CD14-positive monocyte (primary cell): ENCODE results near the gene KAT2B. TPM values are rescaled to one million over a fixed set of nuclear protein-coding genes. Genes with fewer than 3 reads are reported as not detected.

Experiments used
- DNase-seq, 3 donors: peaks; one replicate each; pipeline ENCODE4 v3.0.0-alpha.2; 2011 to 2022
- H2AFZ ChIP-seq: 2 replicates; pipeline ENCODE4 v1.6.0; 2012; ENCODE audit warnings: mild to moderate bottlenecking, low read depth, low read length, inconsistent platforms; ENCODE audit not compliant: insufficient read depth, poor library complexity, severe bottlenecking
- H3K27ac ChIP-seq, 2 donors: 1 replicate in 1 of 2; 2 replicates in 1 of 2; pipeline ENCODE4 v1.5.1; 2012 to 2013; ENCODE audit warnings: low read length in 2 of 2, control low read depth in 1 of 2, inconsistent platforms in 1 of 2, low read depth in 1 of 2, mild to moderate bottlenecking in 1 of 2
- H3K27me3 ChIP-seq, 2 donors: one replicate each; pipeline versions ENCODE4 v1.6.0 to v1.6.1; 2011 to 2013; ENCODE audit warnings: low read length in 2 of 2; ENCODE audit not compliant: control insufficient read depth in 2 of 2, insufficient read depth in 2 of 2
- H3K36me3 ChIP-seq, 2 donors: replicated peaks in 1 of 2; 1 replicate in 1 of 2; 2 replicates in 1 of 2; pipeline versions ENCODE4 v1.5.1 to v1.6.1; 2012 to 2013; ENCODE audit warnings: low read length in 2 of 2, control low read depth in 1 of 2, inconsistent platforms in 1 of 2, mild to moderate bottlenecking in 1 of 2; ENCODE audit not compliant: insufficient read depth in 2 of 2, control insufficient read depth in 1 of 2
- H3K4me1 ChIP-seq, 2 donors: 1 replicate in 1 of 2; 2 replicates in 1 of 2; pipeline versions ENCODE4 v1.5.1 to v1.6.1; 2012 to 2013; ENCODE audit warnings: low read length in 2 of 2, control low read depth in 1 of 2, inconsistent platforms in 1 of 2, mild to moderate bottlenecking in 1 of 2, moderate library complexity in 1 of 2; ENCODE audit not compliant: insufficient read depth in 2 of 2, control insufficient read depth in 1 of 2
- H3K4me2 ChIP-seq: replicated peaks from 2 replicates; pipeline ENCODE3; 2012; ENCODE audit warnings: low read length, moderate library complexity, mild to moderate bottlenecking; ENCODE audit not compliant: poor library complexity, severe bottlenecking; ENCODE audit errors: extremely low read depth
- H3K4me3 ChIP-seq, 3 experiments: fragments of 200-600 bp in 1 of 3; sonication (generic) in 1 of 3; replicated peaks in 1 of 3; 1 replicate in 2 of 3; 2 replicates in 1 of 3; pipeline ENCODE4 v1.5.1; 2011 to 2013; ENCODE audit warnings: low read length in 3 of 3, mild to moderate bottlenecking in 3 of 3, control low read depth in 2 of 3, low read depth in 2 of 3, inconsistent platforms in 1 of 3, moderate library complexity in 1 of 3
- H3K79me2 ChIP-seq: 2 replicates; pipeline ENCODE4 v1.6.0; 2012; ENCODE audit warnings: mild to moderate bottlenecking, control low read depth, inconsistent platforms, low read length, moderate library complexity; ENCODE audit not compliant: insufficient read depth
- H3K9ac ChIP-seq: 2 replicates; pipeline ENCODE4 v1.6.0; 2017; ENCODE audit warnings: low read length, mild to moderate bottlenecking; ENCODE audit not compliant: insufficient read depth, poor library complexity, severe bottlenecking
- H3K9me3 ChIP-seq, 2 donors: replicated peaks in 1 of 2; 1 replicate in 1 of 2; 2 replicates in 1 of 2; pipeline versions ENCODE4 v1.5.1 to v1.6.1; 2012 to 2013; ENCODE audit warnings: low read length in 2 of 2, control low read depth in 1 of 2; ENCODE audit not compliant: control insufficient read depth in 1 of 2, insufficient read depth in 1 of 2
- H4K20me1 ChIP-seq: 2 replicates; pipeline ENCODE4 v1.6.0; 2012; ENCODE audit warnings: mild to moderate bottlenecking, low read length, control low read depth, moderate library complexity; ENCODE audit not compliant: insufficient read depth
- H3K27ac Mint-ChIP-seq, 7 donors: one replicate each; pipeline ENCODE4 v1.8.0; 2020; ENCODE audit warnings: mild to moderate bottlenecking in 7 of 7, mixed read lengths in 7 of 7, moderate library complexity in 6 of 7, inconsistent platforms in 2 of 7
- H3K27me3 Mint-ChIP-seq, 3 donors: one replicate each; pipeline ENCODE4 v1.8.0; 2021 to 2022; ENCODE audit warnings: low read depth in 3 of 3, mild to moderate bottlenecking in 3 of 3, mixed read lengths in 3 of 3, moderate library complexity in 3 of 3, inconsistent platforms in 1 of 3
- H3K36me3 Mint-ChIP-seq, 2 donors: one replicate each; pipeline ENCODE4 v1.8.0; 2020; ENCODE audit warnings: mixed read lengths in 2 of 2, inconsistent platforms in 1 of 2, mild to moderate bottlenecking in 1 of 2
- H3K4me1 Mint-ChIP-seq: one replicate; pipeline ENCODE4 v1.8.0; 2020; ENCODE audit warnings: mild to moderate bottlenecking, mixed read lengths
- H3K4me3 Mint-ChIP-seq, 2 donors: one replicate each; pipeline ENCODE4 v1.8.0; 2020; ENCODE audit warnings: mild to moderate bottlenecking in 2 of 2, mixed read lengths in 2 of 2, moderate library complexity in 1 of 2
- H3K9me3 Mint-ChIP-seq, 7 donors: one replicate each; pipeline ENCODE4 v1.8.0; 2020 to 2022; ENCODE audit warnings: mixed read lengths in 7 of 7, mild to moderate bottlenecking in 6 of 7, moderate library complexity in 6 of 7, inconsistent platforms in 2 of 7
- WGBS: methylation state at CpG from one replicate; pipeline ENCODE4 v1.1.5; 2013; ENCODE audit warnings: missing lambda C conversion rate; ENCODE audit not compliant: insufficient coverage; 5-methylcytosine and 5-hydroxymethylcytosine counted together
- intact Hi-C, 2 donors: fragments of 100-400 bp; cut with micrococcal nuclease; formaldehyde crosslinking; loops; one replicate each; pipeline versions ENCODE4 v1.15.0 to v1.15.1; 2023
- polyA plus RNA-seq, 3 donors: library from polyadenylated mRNA; depleted of rRNA in 1 of 3; unstranded in 2 of 3; stranded (reverse) in 1 of 3; fragments of 300-500 nt in 2 of 3; fragments of >200 nt in 1 of 3; fragmentation: Illumina TruSeq in 2 of 3; gene quantifications; 1 replicate in 2 of 3; 2 replicates in 1 of 3; pipeline ENCODE4 v1.2.3, GENCODE V29; 2012 to 2021
- TF ChIP-seq, protein P1 (sequence below): fragments of 200-600 bp; IDR thresholded peaks from one replicate; pipeline ENCODE4 v1.8.0; 2022; ENCODE audit warnings: antibody characterized with exemption, mild to moderate bottlenecking

KAT2B gene
- polyA plus RNA-seq, 3 donors, result 2.7 to 14.6 (median 3.5) TPM

DNA sequence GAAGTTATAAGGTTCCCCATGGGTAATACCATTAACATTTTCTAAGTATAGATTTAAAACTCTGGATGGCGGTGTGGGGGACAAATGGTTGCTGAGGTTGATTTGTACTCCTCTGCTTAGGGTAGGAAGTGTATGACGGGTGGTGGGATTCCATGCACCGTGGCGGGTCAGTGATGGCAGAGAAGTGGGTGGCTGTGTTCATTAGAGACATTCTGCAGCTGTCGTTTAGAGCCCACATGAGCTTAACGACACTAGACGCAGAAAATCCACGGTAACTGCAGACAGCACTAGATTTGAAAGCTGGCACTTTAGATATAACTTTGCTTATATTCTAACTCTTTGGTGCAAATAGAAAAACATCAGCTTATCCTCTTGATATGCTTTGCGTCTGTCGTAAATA, 108.2 kb downstream of the KAT2B start:
- Mint-ChIP-seq H3K27ac (no peak overlapping the region), H3K36me3 (peaks cover 58 to 63% of the 10 kb centered on the region in 2 donors), H3K4me3 (no peak overlapping the region), H3K27me3 (no peaks in the 10 kb centered on the region), H3K9me3 (no peaks in the 10 kb centered on the region), H3K4me1 (no peaks in the 10 kb centered on the region)
- no peaks in the 10 kb centered on the region for H3K79me2 ChIP-seq
- H3K4me2 ChIP-seq, result no peak overlapping the region
- TF ChIP-seq, protein P1, sequence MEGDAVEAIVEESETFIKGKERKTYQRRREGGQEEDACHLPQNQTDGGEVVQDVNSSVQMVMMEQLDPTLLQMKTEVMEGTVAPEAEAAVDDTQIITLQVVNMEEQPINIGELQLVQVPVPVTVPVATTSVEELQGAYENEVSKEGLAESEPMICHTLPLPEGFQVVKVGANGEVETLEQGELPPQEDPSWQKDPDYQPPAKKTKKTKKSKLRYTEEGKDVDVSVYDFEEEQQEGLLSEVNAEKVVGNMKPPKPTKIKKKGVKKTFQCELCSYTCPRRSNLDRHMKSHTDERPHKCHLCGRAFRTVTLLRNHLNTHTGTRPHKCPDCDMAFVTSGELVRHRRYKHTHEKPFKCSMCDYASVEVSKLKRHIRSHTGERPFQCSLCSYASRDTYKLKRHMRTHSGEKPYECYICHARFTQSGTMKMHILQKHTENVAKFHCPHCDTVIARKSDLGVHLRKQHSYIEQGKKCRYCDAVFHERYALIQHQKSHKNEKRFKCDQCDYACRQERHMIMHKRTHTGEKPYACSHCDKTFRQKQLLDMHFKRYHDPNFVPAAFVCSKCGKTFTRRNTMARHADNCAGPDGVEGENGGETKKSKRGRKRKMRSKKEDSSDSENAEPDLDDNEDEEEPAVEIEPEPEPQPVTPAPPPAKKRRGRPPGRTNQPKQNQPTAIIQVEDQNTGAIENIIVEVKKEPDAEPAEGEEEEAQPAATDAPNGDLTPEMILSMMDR, result no peak
- no peak overlapping the region for H3K4me3 ChIP-seq
- no peaks in the 10 kb centered on the region for H3K4me1 ChIP-seq
- intact Hi-C loops, result no loop called here
- H4K20me1 ChIP-seq, result no peaks in the 10 kb centered on the region
- no peak overlapping the region for H3K27ac ChIP-seq
- no peaks in the 10 kb centered on the region for H3K27me3 ChIP-seq
- H3K9ac ChIP-seq, result no peak overlapping the region
- DNase-seq, result no peak
- H3K36me3 ChIP-seq, result peaks cover 44 to 75% of the 10 kb centered on the region in 2 donors
- H3K9me3 ChIP-seq, result no peaks in the 10 kb centered on the region
- no peak overlapping the region for H2AFZ ChIP-seq
- 98% methylated on average over 8 of the region's 10 CpGs for WGBS

DNA sequence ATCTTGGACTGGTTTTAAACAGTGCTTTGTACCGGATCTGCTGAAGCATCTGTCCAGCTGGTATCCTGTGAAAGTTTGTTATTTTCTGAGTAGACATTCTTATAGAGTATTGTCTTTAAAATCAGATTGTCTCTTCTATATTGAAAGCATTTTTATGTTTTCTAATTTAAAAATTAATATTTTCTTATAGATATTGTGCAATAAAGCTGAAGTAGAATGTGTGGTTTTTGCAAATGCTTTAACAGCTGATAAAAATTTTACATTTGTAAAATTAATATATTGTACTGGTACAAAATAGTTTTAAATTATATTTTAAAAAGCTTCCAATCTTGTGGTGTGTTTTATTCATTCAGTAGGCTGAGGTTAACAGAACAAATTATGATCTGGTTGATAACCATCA, 113.8 kb downstream of the KAT2B start:
- no peaks in the 10 kb centered on the region for H3K9me3 Mint-ChIP-seq
- peaks cover 45 to 87% of the 10 kb centered on the region in 2 donors for H3K36me3 ChIP-seq
- H3K27me3 ChIP-seq, result no peaks in the 10 kb centered on the region
- H3K4me2 ChIP-seq, result no peak overlapping the region
- H3K36me3 Mint-ChIP-seq, result peaks cover 42 to 63% of the 10 kb centered on the region in 2 donors
- TF ChIP-seq, protein P1, result no peak
- no peak for DNase-seq
- no peaks in the 10 kb centered on the region for H3K27me3 Mint-ChIP-seq
- H3K27ac ChIP-seq, result no peak overlapping the region
- no peak overlapping the region for H3K4me3 ChIP-seq
- H3K4me1 ChIP-seq, result no peaks in the 10 kb centered on the region
- H3K4me1 Mint-ChIP-seq, result no peaks in the 10 kb centered on the region
- intact Hi-C loops, result no loop called here
- no peak overlapping the region for H3K4me3 Mint-ChIP-seq
- H3K9ac ChIP-seq, result no peak overlapping the region
- no peaks in the 10 kb centered on the region for H3K9me3 ChIP-seq
- H2AFZ ChIP-seq, result no peak overlapping the region
- WGBS, result no CpG with 5 or more reads among the region's 1 CpG
- no peaks in the 10 kb centered on the region for H4K20me1 ChIP-seq
- no peaks in the 10 kb centered on the region for H3K79me2 ChIP-seq
- H3K27ac Mint-ChIP-seq, result no peak overlapping the region
